ENCODE results near the gene VPS13C.

VPS13C gene, protein sequence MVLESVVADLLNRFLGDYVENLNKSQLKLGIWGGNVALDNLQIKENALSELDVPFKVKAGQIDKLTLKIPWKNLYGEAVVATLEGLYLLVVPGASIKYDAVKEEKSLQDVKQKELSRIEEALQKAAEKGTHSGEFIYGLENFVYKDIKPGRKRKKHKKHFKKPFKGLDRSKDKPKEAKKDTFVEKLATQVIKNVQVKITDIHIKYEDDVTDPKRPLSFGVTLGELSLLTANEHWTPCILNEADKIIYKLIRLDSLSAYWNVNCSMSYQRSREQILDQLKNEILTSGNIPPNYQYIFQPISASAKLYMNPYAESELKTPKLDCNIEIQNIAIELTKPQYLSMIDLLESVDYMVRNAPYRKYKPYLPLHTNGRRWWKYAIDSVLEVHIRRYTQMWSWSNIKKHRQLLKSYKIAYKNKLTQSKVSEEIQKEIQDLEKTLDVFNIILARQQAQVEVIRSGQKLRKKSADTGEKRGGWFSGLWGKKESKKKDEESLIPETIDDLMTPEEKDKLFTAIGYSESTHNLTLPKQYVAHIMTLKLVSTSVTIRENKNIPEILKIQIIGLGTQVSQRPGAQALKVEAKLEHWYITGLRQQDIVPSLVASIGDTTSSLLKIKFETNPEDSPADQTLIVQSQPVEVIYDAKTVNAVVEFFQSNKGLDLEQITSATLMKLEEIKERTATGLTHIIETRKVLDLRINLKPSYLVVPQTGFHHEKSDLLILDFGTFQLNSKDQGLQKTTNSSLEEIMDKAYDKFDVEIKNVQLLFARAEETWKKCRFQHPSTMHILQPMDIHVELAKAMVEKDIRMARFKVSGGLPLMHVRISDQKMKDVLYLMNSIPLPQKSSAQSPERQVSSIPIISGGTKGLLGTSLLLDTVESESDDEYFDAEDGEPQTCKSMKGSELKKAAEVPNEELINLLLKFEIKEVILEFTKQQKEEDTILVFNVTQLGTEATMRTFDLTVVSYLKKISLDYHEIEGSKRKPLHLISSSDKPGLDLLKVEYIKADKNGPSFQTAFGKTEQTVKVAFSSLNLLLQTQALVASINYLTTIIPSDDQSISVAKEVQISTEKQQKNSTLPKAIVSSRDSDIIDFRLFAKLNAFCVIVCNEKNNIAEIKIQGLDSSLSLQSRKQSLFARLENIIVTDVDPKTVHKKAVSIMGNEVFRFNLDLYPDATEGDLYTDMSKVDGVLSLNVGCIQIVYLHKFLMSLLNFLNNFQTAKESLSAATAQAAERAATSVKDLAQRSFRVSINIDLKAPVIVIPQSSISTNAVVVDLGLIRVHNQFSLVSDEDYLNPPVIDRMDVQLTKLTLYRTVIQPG (N-terminal part only)

DNA sequence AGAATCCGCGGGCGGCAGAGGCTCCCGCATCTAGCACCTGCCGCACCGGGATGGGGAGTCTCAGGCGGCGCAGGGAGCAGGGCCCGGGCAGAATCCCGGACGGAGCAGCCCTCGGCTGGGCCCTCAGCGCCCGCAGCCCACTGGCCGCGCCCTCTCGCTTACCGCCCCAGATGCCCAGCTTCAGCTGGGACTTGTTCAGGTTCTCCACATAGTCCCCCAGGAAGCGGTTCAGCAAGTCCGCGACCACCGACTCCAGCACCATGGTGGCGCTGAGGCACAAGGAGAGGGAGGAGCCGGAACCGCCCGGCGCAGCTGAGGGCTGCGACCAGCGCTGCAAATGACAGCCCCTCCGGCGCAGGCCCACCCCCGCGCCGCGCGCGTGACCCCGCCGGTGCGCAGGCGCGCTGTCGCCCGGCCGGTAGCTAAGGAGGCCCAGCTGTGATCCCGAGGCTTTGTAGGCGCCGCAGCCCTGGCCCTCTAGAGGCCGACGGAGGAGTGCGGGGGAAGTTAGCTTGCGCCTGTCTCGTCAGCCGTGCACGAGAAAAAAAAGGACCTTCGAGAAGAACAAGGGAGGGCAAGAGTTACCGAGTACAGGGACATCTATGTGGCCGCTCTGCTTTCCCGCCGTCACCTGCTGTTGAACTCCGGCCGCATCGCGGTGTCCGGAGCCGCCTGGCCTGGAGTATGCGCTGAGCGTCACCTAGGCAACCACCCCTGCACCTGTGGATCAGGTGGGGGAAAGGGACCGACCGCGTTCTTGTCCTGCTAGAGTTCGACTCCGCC, at the start of gene VPS13C:
VPS13C (minus strand) TSS at position 335 of the 783 bp plus-strand sequence; CDS start at position 262, 73 bp downstream.
- peak; percentile 74 for DNase-seq (ENCODE audit: low spot score)

DNA sequence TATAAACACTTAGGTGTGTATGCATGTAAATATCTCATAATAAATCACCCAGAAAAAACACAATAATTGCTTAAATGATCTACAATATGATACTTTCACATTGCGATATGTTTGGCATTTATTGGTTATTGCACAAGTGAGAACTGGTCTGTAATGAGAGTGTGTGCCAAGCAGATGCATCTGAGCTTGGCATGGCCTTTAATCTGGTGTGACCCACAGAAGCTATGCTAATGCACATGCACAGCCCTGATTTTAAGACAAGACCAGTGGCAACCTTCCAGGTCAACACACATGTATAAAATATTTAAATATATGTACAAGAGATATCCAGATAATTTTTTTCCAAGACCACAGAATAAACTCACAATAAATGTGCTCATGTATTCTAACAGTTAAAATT, 49.2 kb upstream of the VPS13C start:
- DNase-seq (ENCODE audit: low spot score), result no peak

DNA sequence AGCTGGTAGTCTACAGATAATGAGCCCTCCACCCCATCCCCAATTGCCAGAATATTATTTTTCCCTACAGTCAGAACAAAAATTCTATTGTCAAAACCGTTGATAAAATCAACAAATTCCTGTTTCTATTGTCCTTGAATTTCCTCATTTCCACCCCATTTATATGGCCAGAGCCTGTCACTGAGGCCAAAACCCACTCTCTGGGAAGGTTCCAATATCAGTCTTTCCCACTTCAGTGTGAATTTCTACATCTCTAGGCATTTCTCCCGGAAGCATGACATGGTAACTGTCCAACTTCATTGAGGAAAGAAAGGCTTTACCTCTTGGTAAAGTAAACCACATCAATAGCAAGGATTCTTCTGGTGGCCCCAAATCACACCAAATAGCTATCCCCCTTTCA, 48.2 kb upstream of the VPS13C start:
- DNase-seq (ENCODE audit: low spot score), result no peak

DNA sequence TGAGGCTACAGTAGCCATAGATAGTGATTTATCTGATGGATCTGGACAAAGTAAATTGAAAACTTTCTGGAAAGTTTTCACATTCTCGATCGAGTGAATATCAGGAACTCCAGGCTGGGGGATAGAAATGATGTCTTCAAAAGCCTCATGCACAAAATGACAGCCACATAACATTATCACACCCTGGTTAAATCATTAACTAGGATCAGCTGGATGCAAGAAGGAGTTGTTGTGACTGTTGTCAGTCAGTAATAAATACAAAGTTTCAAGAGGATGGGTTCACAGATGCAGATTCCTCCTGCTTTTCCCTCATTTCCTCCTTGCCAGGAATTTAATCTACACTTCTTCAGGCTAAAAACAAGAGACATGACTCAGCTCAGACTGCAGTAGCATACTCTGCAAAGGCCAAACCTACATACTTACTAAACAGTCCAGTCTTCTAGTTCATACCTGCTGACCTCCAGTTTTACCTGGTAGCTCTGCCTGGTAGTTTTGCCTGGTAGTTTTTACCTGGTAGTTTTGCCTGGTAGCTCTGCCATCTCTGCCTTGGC, 47.4 kb upstream of the VPS13C start:
- DNase-seq (ENCODE audit: low spot score), result no peak

DNA sequence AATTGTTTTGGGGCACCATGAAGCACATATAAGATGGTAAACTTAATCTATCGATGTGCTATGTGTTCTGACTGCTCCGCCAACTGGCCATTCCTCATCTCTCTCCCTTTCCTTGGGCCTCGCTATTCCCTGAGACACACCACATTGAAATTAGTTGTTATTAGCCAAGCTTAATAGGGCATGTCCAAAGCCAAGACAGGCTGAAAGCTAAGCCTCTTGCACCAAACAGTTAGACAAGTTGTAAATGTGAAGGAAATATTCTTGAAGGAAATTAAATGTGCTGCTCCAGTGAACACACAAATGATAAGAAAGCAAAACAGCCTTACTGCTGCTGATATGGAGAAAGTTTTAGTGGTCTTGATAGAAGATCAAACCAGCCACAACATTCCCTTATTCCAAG, 45.8 kb upstream of the VPS13C start:
- no peak for DNase-seq (ENCODE audit: low spot score)

DNA sequence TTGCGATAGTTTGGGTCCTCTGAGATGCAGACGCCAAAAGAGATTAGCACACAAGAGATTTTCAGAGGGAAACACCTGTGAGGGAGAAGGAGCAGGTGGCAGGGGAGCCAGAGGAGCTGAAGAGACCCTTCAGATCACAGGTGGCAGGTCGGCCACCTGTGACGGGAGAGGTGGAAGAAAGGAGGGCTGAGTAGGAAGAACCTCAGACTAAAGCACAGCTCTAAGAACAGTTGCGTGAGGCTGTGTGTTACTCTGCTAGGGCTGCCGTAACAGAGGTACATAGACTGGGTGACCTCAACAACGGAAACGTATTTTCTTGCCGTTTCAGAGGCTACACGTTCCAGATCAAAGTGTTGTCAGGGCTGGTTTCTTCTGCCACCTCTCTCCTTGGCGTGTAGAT, 45.0 kb upstream of the VPS13C start:
- no peak for DNase-seq (ENCODE audit: low spot score)

DNA sequence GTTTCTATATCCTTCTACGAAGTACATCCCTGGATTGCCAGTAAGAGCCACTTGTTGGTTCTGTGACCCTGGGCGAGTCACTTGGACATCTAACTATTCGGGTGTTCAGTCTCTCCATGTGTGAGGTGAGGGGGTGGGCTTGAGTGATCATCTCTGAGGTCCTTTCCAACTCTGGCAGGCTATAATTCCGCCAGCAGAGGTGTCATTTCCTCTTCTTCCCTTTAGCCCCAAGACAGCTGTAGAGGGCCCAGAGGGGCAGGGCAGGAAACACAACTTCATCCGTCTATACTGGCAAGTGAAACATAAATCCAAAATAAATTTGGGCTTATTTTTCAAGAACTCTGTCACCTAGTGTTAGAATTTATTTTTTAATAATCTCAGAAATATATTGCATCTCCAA, 44.6 kb upstream of the VPS13C start:
- no peak for DNase-seq (ENCODE audit: low spot score)

DNA sequence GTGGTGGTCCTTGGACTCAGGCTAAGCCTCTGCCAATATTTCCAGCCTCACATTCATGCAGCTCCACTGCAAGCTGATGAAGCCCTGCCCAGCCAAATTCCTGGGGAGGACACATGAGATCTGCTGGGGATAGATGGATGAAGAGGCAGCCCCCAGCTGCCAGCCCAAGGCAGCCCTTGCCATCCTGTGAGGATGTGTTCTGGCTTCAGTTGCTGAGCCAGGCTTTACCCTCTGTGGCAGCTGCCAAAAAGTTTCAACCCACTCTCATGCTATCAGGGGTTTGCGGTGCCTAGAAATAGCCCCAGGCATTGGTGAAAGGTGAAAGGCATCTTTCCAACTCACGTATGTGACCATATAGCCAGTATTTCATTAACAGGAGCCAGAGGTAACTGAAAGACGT, 44.2 kb upstream of the VPS13C start:
- no peak for DNase-seq (ENCODE audit: low spot score)

DNA sequence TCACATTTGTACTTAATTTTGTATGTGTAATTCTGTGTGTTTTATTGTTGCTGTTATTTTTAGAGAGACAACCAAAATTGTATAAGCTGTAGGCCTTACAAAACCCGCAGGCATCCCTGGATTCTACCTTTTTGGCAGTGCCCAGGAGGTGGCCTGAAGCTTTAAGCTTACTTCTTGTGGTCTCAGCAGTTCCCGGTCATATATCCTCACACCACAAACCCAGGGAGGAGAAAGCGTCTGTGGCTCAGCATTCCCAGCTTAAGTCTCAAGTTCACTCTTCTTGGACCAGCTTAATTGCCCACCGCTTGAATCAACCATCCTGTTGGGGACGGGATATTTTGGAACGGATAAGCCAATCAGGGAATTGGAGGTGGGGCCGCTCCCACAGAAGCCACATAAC, 43.2 kb upstream of the VPS13C start:
- DNase-seq (ENCODE audit: low spot score), result no peak

DNA sequence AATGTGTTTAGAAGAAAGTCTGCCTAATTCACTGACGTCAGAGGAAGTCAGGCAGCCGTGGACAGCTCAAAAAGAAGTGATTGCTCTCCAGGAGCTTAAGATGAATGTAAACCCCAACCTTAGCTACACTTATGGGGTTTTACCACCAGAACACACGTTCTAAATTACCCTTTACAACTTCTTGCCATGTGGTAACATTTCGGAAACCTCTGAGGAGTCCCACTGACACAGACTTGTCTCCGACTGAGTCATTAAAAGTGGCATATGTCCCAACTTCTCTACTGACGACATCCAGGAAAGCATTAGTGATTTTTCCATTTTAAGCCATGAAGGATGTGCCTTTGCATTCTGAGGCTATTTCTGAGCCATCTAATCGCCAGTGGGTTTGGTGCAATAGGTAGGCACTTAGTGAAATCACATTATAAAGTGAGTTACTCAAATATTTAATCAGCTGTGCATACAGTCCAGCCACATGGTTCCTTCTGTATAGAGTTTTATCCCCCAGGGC, 38.9 kb upstream of the VPS13C start:
- DNase-seq (ENCODE audit: low spot score), result no peak

DNA sequence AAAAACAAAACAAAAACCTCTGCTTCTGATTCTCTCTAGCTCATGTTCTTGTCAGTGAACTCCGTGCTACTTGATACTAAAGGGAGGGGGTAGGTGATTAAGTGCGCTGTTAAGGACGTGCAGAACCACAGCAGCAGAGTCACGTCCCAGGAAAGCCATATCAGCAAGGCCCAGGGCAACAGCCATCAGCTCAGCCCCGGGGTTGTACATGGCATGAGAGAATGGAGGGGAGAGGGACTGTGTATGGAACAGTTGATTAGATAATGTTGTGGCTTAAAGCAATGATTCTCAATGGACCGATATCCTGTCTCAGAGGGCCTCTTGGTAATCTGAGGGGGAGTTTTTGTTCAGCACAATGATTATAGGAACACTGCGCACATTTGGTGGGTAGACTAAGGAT, 34.1 kb upstream of the VPS13C start:
- no peak for DNase-seq (ENCODE audit: low spot score)

DNA sequence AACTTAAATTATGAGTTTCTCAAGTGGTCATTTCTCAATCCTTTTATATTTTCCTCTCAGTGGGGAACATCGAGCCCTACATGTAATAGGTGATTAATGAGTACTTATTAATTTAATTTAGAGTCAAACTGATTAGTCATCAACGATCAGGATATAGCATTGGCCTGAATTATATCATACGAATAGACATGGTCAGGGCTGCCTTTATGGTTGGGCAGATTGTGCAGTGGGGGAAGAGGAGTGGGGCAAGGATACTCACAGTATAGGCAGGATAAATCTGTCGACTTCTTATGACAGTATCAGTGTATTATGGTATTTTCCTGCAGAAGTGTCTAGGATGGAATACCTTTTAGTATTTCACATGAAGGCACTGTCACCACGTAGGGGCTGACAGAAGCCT, 33.6 kb upstream of the VPS13C start:
- no peak for DNase-seq (ENCODE audit: low spot score)

DNA sequence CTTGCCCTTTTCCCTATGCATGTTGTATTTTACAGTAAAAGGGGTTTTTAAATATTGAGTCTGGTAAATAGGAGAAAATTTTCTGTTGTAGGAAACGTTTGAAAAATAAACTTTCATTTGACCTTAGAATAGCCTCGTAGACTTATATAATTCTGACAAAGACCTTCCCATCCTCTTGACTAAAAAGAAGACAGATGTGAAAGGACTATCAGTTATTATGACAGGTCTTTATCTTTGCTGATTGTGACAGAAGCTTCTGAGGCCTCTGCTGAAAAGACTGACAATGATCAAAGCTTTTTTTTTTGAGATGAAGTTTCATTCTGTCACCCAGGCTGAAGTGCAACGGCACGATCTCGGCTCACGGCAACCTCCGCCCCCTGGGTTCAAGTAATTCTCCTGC, 30.7 kb upstream of the VPS13C start:
- DNase-seq (ENCODE audit: low spot score), result no peak

DNA sequence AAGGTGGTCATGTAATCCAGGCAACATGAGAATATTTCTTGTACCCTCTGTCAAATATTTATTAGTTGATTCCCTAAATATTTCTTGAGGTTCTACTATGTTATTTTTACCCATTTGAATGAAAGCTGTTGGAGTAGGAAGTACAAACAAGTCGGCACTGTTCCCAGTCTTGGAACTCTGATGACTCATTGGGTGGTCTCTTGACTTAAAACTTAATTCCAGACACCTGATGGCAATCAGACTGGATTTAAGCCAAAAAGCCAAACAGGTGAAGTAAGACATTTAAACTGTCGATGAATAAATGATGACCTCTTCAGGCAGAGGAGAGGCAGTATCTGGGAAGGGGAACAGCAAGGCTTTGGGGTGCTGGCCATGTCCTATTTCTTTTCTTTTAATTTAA, 29.4 kb upstream of the VPS13C start:
- DNase-seq (ENCODE audit: low spot score), result no peak

DNA sequence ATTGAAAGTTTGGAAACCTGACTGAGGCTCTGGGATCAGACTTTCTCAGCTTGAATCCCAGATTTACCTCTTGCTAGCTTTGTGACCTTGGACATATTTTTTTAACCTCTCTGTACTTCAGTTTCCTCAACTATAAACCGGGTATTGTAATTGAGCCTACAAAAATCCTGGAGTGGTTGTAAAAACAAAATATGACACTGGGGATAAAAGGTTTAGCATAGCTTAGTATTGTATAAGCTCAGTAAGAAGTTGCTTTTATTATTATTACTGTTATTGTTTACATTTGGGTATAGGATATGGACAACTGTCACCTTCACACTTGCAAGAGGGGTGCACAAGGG, 28.1 kb upstream of the VPS13C start:
- DNase-seq (ENCODE audit: low spot score), result no peak

DNA sequence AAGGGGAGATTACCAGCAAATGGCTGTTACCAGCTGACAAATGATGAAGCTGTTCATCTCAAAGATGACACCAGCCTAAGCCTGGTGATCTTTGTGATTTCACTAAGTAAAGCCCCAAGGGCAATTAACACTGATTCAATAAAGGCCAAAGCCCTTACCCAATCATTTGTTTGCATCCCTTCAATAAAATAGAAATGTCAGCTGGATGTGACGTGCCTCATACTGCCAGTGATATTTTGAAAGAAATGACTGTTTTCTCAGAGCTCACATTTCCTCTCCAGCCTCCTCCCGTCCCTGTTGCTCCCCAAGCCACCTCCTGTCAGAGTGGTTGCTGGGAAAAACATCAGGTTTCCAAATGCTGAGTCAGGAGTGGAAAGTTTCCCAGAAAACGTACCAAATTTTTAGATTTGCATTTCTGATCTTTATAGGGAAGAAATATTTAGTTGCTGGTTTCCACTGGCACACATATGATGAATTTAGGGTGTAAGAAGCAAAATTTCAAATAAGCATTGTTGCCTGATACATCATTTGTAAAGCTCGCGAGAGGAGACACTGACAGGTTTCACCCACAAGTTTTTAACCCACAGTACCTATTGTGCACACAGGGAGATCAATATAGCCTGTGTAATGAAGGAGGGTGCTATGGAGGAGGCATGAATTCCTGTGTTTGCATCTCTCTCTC, 27.6 kb upstream of the VPS13C start:
- DNase-seq (ENCODE audit: low spot score), result no peak

DNA sequence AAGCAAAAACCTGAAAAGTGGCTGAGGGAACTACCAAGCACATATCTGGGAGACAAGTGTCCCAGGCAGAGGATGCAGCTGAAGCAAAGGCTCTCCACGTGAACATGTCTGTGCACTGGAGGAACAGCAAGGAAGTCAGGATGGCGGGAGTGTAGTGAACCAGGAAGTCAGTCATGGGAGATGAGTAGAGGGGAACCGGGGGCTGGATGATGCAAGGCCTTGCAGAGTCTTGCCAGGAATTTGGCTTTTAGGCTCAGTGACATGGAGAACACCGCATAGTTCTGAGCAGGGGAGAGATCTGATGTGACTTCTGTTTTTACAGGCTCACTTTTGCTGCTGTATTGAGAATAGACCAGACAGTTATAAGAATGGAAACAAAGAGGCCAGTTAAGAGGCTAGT, 25.5 kb upstream of the VPS13C start:
- DNase-seq (ENCODE audit: low spot score), result no peak

DNA sequence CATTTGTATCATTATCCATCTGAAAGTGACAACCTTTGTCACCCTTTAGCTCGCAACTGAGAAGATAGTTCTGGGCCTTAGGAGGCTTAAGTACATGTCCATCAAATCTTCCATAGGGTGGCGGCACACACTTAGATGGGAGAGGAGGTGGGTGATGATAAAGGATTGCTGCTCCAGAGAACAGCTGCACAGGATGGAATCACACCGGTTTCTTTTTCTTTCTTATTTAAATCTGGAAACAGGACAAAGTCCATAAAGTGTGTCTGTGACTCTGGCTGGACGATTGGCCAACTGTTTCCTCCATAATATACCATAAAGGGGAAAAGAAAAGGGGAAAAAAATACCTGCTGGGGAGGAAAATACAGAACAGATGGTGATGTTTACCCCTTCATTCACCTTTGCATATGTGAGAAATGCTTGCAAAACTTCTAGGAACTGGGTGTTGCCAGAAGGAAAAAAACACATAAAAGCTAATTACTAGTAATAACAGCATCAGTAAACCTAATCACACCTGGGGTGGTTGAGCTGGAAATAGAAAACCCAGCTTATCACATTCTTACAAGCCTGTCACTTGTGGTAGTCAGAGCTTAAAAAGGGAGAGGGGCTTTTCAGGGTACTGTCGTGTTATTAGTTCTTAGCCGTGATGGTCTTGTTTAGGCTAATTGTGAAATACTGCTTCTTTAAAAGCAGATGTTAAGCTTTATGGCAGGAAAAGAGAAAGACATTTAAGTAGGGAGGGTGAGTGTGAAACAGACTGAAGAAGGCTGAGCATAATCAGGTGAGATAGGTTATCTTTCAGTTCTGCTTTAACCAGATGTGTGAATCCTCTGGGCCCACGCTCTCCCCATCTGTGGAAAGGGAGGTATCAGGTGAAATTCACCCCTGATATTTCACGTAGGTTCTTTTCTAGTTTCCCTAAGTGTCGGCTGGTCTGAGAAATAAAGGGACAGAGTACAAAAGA, 23.2 kb upstream of the VPS13C start:
- no peak for DNase-seq (ENCODE audit: low spot score)

DNA sequence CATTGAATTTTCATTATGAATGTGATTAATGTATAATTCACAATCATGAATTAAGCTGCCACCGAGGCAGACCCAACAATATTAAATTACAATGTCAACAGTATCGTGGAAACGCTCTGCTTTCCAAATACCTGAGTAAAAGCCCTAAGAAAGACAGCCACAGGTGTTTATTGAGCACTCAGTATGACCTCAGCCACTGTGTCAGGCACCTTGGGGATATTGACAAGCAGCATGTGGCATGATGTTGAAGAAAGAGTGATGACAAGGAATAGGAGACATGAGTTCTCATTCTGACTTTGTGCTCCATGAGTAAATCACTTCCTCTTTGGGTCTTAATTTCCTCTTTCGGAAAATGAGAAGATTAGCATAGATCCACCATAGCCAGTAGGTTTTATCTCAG, 19.3 kb upstream of the VPS13C start:
- DNase-seq (ENCODE audit: low spot score), result no peak

All from hematopoietic multipotent progenitor cell treated with erythropoietin and hydrocortisone succinate and interleukin-3 and kit ligand, for 17 days (in vitro differentiated cells).